WERI-Rb-1 (cell line): ENCODE measurements around the gene FAM234B.

Experiments
- DNase-seq: peaks from one replicate; pipeline ENCODE4 v3.0.0-alpha.2; 2020
- H3K27ac ChIP-seq: fragments of 250-450 bp; sonication (Bioruptor Pico); 2 replicates; pipeline ENCODE4 v1.5.1; 2020; ENCODE audit warnings: mild to moderate bottlenecking, moderate library complexity
- H3K27me3 ChIP-seq: fragments of 250-450 bp; sonication (Bioruptor Pico); 2 replicates; pipeline ENCODE4 v1.5.1; 2021; ENCODE audit warnings: mild to moderate bottlenecking, low read depth, moderate library complexity; ENCODE audit not compliant: insufficient read depth, severe bottlenecking
- H3K36me3 ChIP-seq: fragments of 250-450 bp; sonication (Bioruptor Pico); 2 replicates; pipeline ENCODE4 v1.5.1; 2020; ENCODE audit warnings: mild to moderate bottlenecking, moderate library complexity
- H3K4me3 ChIP-seq: 2 replicates; pipeline ENCODE4 v1.5.1; 2011; ENCODE audit warnings: low read depth, mild to moderate bottlenecking, control low read depth, low read length
- H3K9me3 ChIP-seq: fragments of 250-450 bp; sonication (Bioruptor Pico); 2 replicates; pipeline ENCODE4 v1.5.1; 2021; ENCODE audit warnings: mild to moderate bottlenecking, moderate library complexity; ENCODE audit not compliant: severe bottlenecking
- TF ChIP-seq, protein P1 (sequence below): IDR thresholded peaks from 2 replicates; pipeline ENCODE4 v1.5.1; 2011; ENCODE audit warnings: low read depth, mild to moderate bottlenecking, control low read depth, inconsistent platforms, low read length

Gene FAM234B

DNA sequence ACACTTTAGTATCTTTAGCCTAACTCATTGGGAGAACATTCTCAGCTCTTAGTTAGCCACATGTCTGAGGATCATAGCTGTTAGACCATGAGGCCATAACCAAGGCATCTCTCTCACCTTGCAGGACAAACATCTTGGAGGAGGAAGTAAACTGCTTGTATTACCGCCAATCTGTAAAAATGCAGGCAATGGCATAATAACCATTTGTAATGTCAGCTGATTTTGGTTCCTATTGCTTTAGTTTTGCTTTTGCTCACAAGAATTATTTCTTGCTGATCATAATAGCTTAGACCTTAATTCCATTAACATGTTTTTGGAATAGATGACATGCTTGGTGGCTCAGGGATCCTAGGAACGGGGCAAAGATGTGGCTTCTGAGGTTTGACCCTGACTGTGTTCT is 75.6 kb downstream of the FAM234B start:
- DNase-seq, result no peak
- no peaks in the 10 kb centered on the region for H3K36me3 ChIP-seq
- TF ChIP-seq, protein P1, sequence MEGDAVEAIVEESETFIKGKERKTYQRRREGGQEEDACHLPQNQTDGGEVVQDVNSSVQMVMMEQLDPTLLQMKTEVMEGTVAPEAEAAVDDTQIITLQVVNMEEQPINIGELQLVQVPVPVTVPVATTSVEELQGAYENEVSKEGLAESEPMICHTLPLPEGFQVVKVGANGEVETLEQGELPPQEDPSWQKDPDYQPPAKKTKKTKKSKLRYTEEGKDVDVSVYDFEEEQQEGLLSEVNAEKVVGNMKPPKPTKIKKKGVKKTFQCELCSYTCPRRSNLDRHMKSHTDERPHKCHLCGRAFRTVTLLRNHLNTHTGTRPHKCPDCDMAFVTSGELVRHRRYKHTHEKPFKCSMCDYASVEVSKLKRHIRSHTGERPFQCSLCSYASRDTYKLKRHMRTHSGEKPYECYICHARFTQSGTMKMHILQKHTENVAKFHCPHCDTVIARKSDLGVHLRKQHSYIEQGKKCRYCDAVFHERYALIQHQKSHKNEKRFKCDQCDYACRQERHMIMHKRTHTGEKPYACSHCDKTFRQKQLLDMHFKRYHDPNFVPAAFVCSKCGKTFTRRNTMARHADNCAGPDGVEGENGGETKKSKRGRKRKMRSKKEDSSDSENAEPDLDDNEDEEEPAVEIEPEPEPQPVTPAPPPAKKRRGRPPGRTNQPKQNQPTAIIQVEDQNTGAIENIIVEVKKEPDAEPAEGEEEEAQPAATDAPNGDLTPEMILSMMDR, result no peak
- no peak overlapping the region for H3K4me3 ChIP-seq
- H3K9me3 ChIP-seq, result no peaks in the 10 kb centered on the region
- no peaks in the 10 kb centered on the region for H3K27me3 ChIP-seq
- no peak overlapping the region for H3K27ac ChIP-seq

DNA sequence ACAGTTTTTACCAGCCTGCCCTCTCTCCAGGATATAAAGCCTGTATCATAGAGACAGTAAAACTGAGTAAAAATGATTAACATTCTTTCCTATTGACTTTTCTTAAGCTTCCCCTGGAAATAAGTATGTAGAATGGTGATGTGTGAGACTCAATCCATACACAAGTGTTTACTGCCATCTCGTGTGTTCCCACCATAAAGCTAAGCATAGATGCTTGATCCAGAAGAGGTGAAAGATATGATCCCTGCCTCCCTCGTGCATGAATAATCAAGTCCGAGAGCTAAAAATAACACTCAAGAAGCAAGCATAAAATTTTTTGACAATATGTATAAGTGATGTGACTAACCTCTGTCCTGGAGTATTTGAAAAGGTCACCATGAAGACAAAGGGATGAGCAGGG is 76.2 kb downstream of the FAM234B start:
- no peak overlapping the region for H3K4me3 ChIP-seq
- TF ChIP-seq, protein P1, result no peak
- DNase-seq, result no peak
- no peaks in the 10 kb centered on the region for H3K27me3 ChIP-seq
- no peak overlapping the region for H3K27ac ChIP-seq
- H3K9me3 ChIP-seq, result no peaks in the 10 kb centered on the region
- H3K36me3 ChIP-seq, result no peaks in the 10 kb centered on the region

DNA sequence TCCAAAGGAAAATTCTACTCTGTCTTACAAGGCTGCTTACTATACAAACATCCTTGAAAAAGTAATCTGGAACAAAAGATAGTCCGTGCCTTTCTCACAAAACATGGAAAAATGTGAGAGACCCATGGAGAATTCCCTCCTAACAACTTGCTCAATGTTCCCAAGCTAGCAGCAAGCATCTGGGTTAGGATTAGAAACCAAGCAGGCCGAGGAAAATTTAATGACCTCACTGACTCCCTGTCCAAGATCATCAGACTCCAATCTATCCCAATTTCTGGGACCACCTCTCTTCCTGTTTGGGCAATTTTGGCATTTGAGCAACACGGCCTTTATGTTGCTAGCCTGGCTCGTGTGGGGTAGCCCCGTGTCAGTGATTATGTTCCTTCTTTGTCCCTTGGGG is 77.4 kb downstream of the FAM234B start:
- H3K27ac ChIP-seq, result no peak overlapping the region
- H3K9me3 ChIP-seq, result no peaks in the 10 kb centered on the region
- DNase-seq, result no peak
- no peaks in the 10 kb centered on the region for H3K36me3 ChIP-seq
- no peaks in the 10 kb centered on the region for H3K27me3 ChIP-seq
- H3K4me3 ChIP-seq, result no peak overlapping the region
- TF ChIP-seq, protein P1, result no peak

DNA sequence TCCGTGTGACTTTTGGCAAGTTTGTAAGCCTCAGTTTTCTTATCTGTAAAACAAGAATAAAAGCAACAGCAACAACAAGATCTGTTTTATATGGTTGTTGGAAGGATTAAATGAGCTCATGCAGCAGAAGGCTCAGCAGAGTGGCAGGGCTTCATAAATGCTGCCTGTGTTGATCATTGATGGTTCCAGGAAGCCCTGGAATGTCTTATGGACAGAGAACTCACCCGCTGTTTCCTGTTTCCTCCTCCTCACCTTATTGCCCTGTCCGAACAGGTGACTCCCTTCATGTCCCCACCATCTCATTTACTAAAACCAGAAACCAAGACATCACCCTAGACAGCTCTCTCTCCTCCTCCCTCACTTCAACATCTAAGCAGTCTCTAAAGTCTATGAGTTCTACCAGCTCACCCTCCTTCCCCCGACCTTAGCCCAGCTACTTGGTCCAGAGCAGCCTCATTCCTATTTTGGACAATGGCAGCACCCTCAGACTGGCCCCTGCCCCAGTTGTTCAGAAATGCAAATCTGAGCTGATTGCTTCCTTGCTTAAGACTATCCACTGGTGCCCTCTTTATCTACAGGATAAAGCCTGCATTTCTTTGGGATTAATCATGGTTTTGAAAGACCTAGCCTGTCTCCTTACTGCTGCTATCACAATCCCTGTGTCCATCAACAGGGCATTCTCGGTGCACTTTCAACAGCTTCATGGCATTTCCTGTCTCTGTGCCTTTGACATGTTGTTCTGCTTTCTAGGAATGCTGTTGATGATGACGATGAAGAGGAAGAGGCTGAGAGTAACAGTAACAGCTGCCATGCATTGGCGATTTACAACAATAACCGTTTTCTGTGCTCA is 80.7 kb downstream of the FAM234B start:
- Histone ChIP-seq H3K27me3 (no peaks in the 10 kb centered on the region), H3K27ac (no peak overlapping the region), H3K9me3 (no peaks in the 10 kb centered on the region), H3K4me3 (no peak overlapping the region), H3K36me3 (no peaks in the 10 kb centered on the region)
- no peak for DNase-seq
- TF ChIP-seq, protein P1, result no peak

DNA sequence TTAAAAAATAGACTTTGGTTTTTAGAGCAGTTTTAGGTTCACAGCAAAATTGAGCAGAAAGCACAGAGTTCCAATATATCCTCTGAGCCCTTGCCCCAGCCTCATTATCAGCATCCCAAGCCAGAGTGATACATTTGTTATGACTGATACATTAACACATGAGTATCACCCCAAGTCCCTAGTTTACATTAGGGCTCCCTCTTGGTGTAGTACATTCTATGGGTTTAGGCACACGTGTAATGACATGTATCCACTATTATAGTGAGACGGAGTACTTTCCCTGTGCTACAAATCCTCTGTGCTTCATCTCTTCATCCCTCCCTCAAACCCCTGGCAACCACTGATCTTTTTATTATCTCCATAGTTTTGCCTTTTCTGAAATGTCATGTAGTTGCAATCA is 81.8 kb downstream of the FAM234B start:
- no peak overlapping the region for H3K4me3 ChIP-seq
- no peak overlapping the region for H3K27ac ChIP-seq
- no peaks in the 10 kb centered on the region for H3K27me3 ChIP-seq

More for the DNA sequence above, 81.8 kb downstream of the FAM234B start:
- DNase-seq, result no peak
- Histone ChIP-seq H3K36me3 (no peaks in the 10 kb centered on the region), H3K9me3 (no peaks in the 10 kb centered on the region)
- TF ChIP-seq, protein P1, result no peak
